Measurements from ENCODE around the gene MPPED2.

MPPED2 gene

GRCh38 chr11:30414244-30414643 lies 171.9 kb downstream of the MPPED2 start:
- no peak for DNase-seq (ENCODE audit: low spot score)

- no peak for DNase-seq (ENCODE audit: low spot score)
Measured at GRCh38 chr11:30412509-30412908, 173.6 kb downstream of the MPPED2 start.

DNA sequence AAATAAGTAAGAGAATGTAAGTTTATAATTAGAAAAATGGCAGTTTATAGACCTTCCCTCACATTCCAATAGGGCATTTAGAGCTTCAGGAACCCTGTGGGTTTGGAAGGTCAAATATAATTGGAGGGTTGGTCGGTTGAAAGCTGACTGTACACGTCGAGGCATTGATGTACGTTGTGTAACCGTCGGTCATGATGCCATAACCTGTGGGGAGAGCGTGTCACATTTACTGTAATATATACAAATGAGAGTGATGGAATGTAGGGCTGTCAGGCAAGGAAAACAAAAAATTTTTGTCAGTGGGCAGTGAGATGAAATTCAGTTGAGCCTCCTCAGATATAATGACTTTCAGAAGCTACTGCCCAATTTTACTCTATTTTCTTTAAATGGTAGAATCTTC lies 174.8 kb downstream of the MPPED2 start:
- DNase-seq (ENCODE audit: low spot score): no peak

DNA sequence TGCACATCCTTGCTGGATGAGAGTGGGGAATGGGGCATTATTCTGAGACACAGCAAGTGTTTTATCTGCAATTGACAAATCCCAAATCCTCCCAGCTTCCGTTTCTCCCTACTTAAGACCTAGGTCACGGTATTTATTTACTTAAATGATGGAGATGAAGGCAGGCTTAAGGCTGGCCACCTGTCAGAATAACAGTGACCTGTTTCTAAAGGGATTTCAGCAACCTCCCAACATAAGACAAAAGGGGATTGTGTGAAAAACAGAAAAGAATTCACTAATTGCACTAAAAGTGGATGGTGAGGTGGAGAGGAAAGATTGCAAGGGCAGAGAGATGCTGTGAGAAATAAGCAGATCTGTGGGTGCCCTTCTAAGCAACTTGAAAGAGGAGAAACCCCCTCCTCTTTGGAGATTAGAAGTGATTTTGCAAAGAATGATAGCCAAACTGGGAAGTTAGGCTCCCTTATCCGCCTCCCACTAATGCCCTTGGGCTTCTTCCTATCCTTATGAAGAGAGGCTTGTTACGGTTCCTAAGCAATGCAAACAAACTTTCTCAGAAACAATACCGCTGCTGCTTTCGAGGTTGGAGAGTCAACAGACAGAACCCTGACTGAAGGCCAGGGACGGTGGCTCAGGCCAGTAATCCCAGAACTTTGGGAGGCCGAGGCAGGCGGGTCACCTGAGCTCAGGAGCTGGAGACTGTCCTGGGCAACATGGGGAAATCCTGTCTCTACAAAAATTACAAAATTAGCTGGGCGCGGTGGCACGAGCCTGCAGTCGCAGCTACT lies 179.0 kb downstream of the MPPED2 start:
- no peak for DNase-seq (ENCODE audit: low spot score)

GRCh38 chr11:30405385-30405784 lies 180.8 kb downstream of the MPPED2 start:
- DNase-seq (ENCODE audit: low spot score): no peak

DNA sequence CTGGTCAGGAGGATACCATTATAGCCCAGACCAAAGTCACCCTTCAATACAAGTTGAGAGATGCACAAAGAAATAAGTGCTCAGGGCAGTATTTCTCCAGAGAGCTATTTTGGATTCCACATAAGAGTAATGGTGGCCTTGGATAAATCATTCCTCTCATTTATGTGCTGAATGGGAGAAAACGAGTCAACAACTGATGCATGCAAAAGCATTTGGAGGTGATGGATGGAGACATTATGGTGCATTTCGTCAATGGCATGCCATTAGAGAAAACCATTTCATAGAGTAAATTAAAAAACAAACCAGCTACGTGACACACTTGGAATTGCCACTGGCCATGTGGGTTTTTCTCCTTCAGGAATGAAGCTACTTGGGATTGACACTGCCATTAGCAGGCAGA lies 182.0 kb downstream of the MPPED2 start:
- DNase-seq (ENCODE audit: low spot score): no peak

DNA sequence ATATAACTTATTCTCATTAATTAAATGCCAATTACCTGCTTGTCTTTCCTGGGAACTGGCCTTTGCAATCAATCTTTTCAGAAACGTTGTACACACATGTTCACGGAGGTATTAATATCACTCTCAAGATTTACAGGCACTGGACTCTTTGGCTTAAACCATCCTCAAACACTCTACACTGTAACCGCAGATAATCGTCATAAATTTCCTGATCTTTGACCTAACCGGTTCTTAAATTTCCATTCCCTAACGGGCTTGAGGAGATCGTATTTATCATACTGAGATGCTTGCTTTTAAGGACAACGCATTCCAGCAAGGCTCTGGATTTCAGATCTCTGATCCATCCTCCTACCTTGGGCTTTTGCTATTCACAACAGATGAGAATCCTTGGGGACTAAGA lies 190.4 kb downstream of the MPPED2 start:
- DNase-seq (ENCODE audit: low spot score): no peak

- no peak for DNase-seq (ENCODE audit: low spot score)
Measured at GRCh38 chr11:30393012-30393411, 193.1 kb downstream of the MPPED2 start.

DNA sequence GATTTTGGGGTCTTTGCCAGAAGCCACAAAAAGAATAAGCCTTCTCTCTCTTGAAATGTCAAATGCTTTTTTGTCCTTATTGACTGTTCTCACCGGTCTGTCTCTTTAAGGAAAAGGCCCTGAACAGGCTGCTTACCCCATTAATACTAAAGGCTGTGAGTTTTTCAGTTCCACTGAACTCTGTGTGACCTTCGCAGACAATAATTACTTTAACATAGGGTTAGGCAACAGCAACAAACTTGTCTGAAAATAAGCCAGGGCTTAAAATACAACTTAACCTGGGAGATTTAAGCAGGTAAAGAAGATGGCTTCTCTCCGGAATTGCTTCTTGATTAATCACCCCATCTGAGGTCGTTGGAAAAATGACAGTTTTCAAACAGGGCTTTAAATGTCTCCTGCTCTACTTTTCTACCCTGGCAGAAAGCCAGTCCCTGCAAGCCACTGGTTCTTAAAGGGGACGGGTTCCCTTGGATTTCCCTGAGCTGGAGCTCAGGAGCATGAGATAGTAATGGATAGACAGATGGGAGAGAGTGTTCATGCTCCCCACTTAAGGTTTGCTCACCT lies 193.8 kb downstream of the MPPED2 start:
- DNase-seq (ENCODE audit: low spot score): peak; percentile 27

GRCh38 chr11:30388957-30389356 lies 197.2 kb downstream of the MPPED2 start:
- DNase-seq (ENCODE audit: low spot score): no peak

DNA sequence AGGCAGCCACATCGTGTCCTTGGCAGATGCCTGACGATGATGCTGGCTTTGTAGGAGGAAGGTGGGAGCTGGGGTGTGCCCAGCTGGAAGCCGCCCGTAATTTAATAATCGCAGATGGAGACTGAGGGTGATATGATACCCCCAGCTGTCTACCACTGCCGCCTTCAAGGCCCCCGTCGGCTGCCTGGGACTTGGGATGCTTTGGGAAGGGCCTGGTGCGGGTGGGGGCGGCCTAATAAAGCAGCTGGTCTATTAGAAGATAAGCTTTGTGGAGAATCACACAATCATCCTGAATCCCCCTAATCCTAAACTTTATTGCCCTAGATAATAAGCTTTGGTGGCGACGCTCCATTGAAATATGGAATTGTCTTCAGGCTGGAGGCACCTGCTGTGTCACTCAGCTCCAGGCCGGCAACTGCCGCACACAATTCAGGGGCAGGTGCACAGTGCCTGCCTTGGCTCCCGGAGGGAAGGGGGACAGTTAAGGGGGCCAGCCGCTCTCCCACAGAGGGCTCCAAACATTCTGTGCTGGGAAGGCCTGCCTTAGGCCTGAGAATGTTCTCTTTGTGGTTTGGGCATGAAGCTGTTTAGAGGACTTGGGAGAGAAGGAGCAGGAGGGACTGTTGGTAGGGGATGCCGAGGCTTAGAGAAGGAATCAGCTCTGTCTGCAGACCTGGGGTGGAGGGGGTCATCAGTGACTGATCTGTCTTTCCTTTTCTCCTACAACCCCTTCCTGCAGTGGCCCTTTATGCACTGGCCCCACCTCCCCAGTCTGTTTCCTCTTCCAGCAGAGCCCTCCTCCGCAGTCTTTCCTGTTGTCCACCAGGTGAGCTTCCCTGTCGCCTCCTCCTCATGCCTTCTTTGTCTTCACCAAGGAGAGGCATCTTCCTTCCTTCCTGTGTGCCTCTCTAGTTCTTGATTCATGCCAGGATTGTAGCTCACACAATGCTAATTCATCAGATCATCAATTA lies 198.0 kb downstream of the MPPED2 start:
- DNase-seq (ENCODE audit: low spot score): no peak

DNA sequence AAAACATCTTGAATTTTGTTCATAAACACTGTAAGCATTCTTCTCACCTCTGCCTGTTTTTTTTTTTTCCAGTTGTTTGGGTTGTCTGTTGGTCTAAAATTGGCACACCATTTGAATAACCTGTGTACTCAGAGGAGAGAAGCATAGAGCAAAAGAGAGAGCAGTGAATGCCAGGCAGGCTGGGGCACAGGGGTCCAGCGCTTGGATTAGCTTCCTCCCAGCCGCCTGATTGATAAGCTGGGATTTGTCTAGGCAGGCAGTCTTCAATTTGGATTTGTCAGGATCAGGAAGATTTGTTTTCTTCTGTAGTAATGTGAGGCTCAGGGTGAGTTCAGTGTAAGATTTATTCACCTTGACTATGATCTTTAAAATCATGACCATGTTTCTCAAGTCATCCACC lies 204.3 kb downstream of the MPPED2 start:
- no peak for DNase-seq (ENCODE audit: low spot score)

DNA sequence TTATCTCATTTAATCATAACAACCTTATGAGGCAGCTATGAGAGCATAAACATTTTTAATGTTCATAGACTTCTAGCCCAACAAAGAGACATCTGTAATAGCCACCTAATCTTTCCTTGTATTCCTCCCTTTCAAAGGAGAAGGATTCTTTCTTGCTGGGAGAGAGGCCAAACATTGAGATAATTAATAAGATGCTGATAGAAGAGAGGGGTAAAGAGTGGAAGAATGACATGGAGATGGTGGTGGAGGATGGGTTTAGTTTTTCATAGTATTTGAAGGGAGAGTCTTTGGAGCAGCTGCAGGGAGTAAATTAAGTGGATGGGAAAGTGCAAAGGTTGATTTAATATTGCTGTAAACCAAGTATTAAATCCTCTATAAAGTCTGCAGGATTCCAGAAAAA lies 205.3 kb downstream of the MPPED2 start:
- DNase-seq (ENCODE audit: low spot score): no peak

DNA sequence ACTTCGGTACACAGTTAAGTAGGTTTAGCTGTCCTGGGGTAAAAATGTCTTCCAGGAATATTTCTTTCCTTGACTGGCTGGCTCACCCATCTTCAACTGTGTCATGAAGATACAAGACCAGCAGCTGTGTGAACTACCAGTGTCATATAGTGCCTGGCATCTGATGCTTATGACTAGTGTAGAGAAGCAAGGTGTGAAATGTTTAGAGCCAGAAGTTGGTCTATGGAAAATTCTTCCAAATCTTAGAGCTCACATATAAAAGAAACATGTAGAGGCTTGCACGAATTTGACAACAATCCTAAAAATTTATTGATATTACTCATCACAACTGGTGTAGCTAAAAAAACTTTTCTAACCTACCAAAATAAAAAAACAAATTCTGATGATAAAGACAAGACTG lies 208.8 kb downstream of the MPPED2 start:
- no peak for DNase-seq (ENCODE audit: low spot score)

DNA sequence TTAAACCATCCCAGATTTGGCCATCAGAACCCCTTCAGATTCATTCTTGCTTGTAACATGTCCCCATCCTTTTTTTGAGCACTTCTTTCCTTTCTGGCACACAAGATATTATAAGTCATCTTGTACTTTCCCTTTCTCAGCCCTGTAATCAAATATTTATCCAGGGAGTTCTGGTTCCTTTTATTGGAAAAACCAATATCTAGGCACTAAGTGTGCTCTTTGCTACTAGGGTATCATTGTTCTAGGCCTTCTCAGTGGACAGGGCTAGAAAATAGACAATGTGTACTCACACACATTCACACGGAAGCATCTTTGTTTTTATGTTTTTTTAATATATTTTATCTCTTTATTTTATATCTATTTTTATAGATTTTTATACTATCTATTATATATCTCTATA lies 216.0 kb downstream of the MPPED2 start:
- no peak for DNase-seq (ENCODE audit: low spot score)

GRCh38 chr11:30368394-30368793 lies 217.8 kb downstream of the MPPED2 start:
- no peak for DNase-seq (ENCODE audit: low spot score)

GRCh38 chr11:30365793-30366517 lies 220.2 kb downstream of the MPPED2 start:
- DNase-seq (ENCODE audit: low spot score): no peak

- no peak for DNase-seq (ENCODE audit: low spot score)
Measured at GRCh38 chr11:30364837-30365482, 221.2 kb downstream of the MPPED2 start.

- no peak for DNase-seq (ENCODE audit: low spot score)
Measured at GRCh38 chr11:30364139-30364836, 221.9 kb downstream of the MPPED2 start.

- no peak for DNase-seq (ENCODE audit: low spot score)
Measured at GRCh38 chr11:30360741-30361140, 225.4 kb downstream of the MPPED2 start.

Measured in putamen (tissue), 1 donor.